Neuron (in vitro differentiated cells): ENCODE data around the gene ADGRG6.
"Not testable (repeated sequence)": the region's sequence is repeated elsewhere in the genome, so short reads cannot be mapped to it uniquely, and the experiment has no call there.

Experiments used
- H2AFZ ChIP-seq: one replicate; pipeline ENCODE4 v1.6.1; 2013; ENCODE audit warnings: low read depth, mild to moderate bottlenecking, inconsistent platforms, low read length, moderate library complexity
- H3K27me3 ChIP-seq: one replicate; pipeline ENCODE4 v1.6.1; 2013; ENCODE audit warnings: low read length; ENCODE audit not compliant: insufficient read depth
- H3K36me3 ChIP-seq: one replicate; pipeline ENCODE4 v1.6.1; 2013; ENCODE audit warnings: low read length; ENCODE audit not compliant: insufficient read depth
- H3K4me1 ChIP-seq: one replicate; pipeline ENCODE4 v1.6.1; 2013; ENCODE audit warnings: low read length; ENCODE audit not compliant: insufficient read depth
- H3K4me3 ChIP-seq: 2 replicates; pipeline ENCODE4 v1.5.1; 2013; ENCODE audit warnings: mild to moderate bottlenecking, low read length, moderate library complexity
- H3K9me3 ChIP-seq: one replicate; pipeline ENCODE4 v1.6.1; 2013; ENCODE audit warnings: low read length

Gene ADGRG6

GRCh38 chr6:142279350-142280180, 22.2 kb upstream of the ADGRG6 start:
- Histone ChIP-seq H3K4me3 (no peak overlapping the region), H3K36me3 (no peaks in the 10 kb centered on the region), H3K4me1 (peaks cover 16% of the 10 kb centered on the region)

DNA sequence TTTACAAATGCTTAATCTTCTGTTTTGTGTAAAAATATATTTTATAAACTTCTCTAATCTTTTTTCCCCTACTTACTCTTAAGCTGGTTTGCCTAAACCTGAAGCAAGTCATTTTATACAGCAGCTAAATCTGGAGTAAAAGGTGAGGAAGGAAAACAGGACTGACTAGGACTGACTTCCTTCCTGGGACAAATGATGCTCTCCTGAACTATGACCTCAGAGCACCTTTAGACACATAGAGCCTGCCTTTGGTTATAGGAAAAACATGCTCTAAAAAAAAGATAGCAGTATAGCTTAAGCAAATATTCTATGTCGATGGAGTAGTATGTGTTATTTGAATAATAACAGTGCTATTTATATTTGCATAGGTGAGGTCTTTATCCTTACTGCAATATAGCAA, 21.5 kb upstream of the ADGRG6 start:
- H3K4me3 ChIP-seq: no peak overlapping the region
- peaks cover 16% of the 10 kb centered on the region for H3K4me1 ChIP-seq
- H2AFZ ChIP-seq: no peak overlapping the region
- no peaks in the 10 kb centered on the region for H3K27me3 ChIP-seq
- H3K36me3 ChIP-seq: no peaks in the 10 kb centered on the region
- no peaks in the 10 kb centered on the region for H3K9me3 ChIP-seq

More at GRCh38 chr6:142279350-142280180, 22.2 kb upstream of the ADGRG6 start:
- no peak overlapping the region for H2AFZ ChIP-seq
- no peaks in the 10 kb centered on the region for H3K9me3 ChIP-seq
- H3K27me3 ChIP-seq: no peaks in the 10 kb centered on the region

DNA sequence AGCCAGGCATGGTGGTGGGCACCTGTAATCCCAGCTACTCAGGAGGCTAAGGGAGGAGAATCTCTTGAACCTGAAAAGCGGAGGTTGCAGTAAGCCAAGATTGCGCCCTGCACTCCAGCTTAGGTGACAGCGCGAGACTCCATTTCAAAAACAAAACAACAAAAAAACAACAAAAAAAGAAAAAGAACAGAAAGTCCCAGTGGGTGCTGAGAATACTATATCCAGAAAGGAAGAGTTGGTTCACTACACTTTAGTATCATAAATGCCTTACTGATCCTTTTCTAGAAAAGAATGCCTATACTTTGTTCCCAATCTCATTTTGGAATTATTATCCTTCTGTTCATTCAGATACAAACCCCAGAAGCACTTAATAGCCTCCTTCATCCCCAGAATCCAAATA, 20.9 kb upstream of the ADGRG6 start:
- H3K4me1 ChIP-seq: peaks cover 16% of the 10 kb centered on the region
- H3K27me3 ChIP-seq: no peaks in the 10 kb centered on the region
- H3K9me3 ChIP-seq: no peaks in the 10 kb centered on the region
- no peak overlapping the region for H2AFZ ChIP-seq
- H3K36me3 ChIP-seq: no peaks in the 10 kb centered on the region
- H3K4me3 ChIP-seq: no peak overlapping the region

DNA sequence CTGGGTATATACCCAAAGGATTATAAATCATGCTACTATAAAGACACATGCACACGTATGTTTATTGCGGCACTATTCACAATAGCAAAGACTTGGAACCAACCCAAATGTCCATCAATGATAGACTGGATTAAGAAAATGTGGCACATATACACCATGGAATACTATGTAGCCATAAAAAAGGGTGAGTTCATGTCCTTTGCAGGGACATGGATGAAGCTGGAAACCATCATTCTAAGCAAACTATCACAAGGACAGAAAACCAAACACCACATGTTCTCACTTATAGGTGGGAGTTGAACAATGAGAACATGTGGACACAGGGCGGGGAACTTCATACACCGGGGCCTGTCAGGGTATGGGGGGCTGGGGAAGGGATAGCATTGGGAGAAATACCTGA, 18.7 kb upstream of the ADGRG6 start:
- H3K36me3 ChIP-seq, H3K27me3 ChIP-seq, H3K9me3 ChIP-seq, H2AFZ ChIP-seq, H3K4me3 ChIP-seq: not testable (repeated sequence)
- H3K4me1 ChIP-seq: peaks cover 16% of the 10 kb centered on the region

DNA sequence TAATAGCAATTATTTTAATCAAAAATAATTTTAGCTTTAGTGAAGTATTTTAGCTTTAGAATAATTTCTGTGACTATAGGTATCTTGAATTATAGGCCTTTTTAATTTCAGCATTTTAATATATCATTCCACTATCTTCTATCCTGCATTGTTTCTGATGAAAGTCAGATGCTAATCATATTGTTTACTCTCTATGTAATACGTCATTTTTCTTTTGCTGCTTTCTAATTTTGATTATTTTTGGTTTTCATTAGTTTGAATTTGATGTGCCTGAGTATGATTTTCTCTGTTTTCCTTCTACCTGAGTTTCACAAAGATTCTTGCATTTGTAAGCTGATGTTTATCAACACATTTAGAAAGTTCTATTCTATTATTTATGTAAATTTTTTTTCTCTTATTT, 17.4 kb upstream of the ADGRG6 start:
- Histone ChIP-seq H3K36me3 (no peaks in the 10 kb centered on the region), H3K4me3 (no peak overlapping the region), H3K4me1 (peaks cover 6% of the 10 kb centered on the region)

GRCh38 chr6:142285235-142286087, 16.3 kb upstream of the ADGRG6 start:
- Histone ChIP-seq H3K4me1 (no peaks in the 10 kb centered on the region), H2AFZ (no peak overlapping the region), H3K27me3 (no peaks in the 10 kb centered on the region), H3K36me3 (no peaks in the 10 kb centered on the region), H3K4me3 (no peak overlapping the region), H3K9me3 (no peaks in the 10 kb centered on the region)

More for the DNA sequence above, 17.4 kb upstream of the ADGRG6 start:
- no peaks in the 10 kb centered on the region for H3K9me3 ChIP-seq
- H3K27me3 ChIP-seq: no peaks in the 10 kb centered on the region
- H2AFZ ChIP-seq: no peak overlapping the region

- no peaks in the 10 kb centered on the region for H3K4me1 ChIP-seq
- no peaks in the 10 kb centered on the region for H3K9me3 ChIP-seq
- H3K27me3 ChIP-seq: no peaks in the 10 kb centered on the region
- no peak overlapping the region for H3K4me3 ChIP-seq
- no peaks in the 10 kb centered on the region for H3K36me3 ChIP-seq
- no peak overlapping the region for H2AFZ ChIP-seq
These were observed 15.8 kb upstream of the ADGRG6 start for GRCh38 chr6:142286088-142286409.

- peaks cover 5% of the 10 kb centered on the region for H3K4me1 ChIP-seq
- H3K36me3 ChIP-seq: no peaks in the 10 kb centered on the region
- H3K27me3 ChIP-seq: no peaks in the 10 kb centered on the region
- no peaks in the 10 kb centered on the region for H3K9me3 ChIP-seq
- no peak overlapping the region for H2AFZ ChIP-seq
- no peak overlapping the region for H3K4me3 ChIP-seq
These were observed 12.1 kb upstream of the ADGRG6 start for GRCh38 chr6:142289687-142290086.

- H3K36me3 ChIP-seq: no peaks in the 10 kb centered on the region
- H3K4me3 ChIP-seq: no peak overlapping the region
- no peaks in the 10 kb centered on the region for H3K27me3 ChIP-seq
- no peaks in the 10 kb centered on the region for H3K9me3 ChIP-seq
- peaks cover 5% of the 10 kb centered on the region for H3K4me1 ChIP-seq
- H2AFZ ChIP-seq: no peak overlapping the region
These were observed 11.0 kb upstream of the ADGRG6 start for GRCh38 chr6:142290851-142291250.

- H2AFZ ChIP-seq: no peak overlapping the region
- H3K27me3 ChIP-seq: no peaks in the 10 kb centered on the region
- H3K4me3 ChIP-seq: no peak overlapping the region
- H3K36me3 ChIP-seq: no peaks in the 10 kb centered on the region
- peaks cover 5% of the 10 kb centered on the region for H3K4me1 ChIP-seq
- H3K9me3 ChIP-seq: no peaks in the 10 kb centered on the region
These were observed 10.3 kb upstream of the ADGRG6 start for GRCh38 chr6:142291512-142291911.

- Histone ChIP-seq H3K36me3 (no peaks in the 10 kb centered on the region), H3K4me3 (no peak overlapping the region), H3K9me3 (no peaks in the 10 kb centered on the region), H2AFZ (no peak overlapping the region), H3K4me1 (peaks cover 9% of the 10 kb centered on the region), H3K27me3 (no peaks in the 10 kb centered on the region)
These were observed 9.5 kb upstream of the ADGRG6 start for GRCh38 chr6:142292166-142292924.

- H3K9me3 ChIP-seq: no peaks in the 10 kb centered on the region
- H3K4me3 ChIP-seq: no peak overlapping the region
- no peaks in the 10 kb centered on the region for H3K27me3 ChIP-seq
- no peaks in the 10 kb centered on the region for H3K36me3 ChIP-seq
- no peak overlapping the region for H2AFZ ChIP-seq
- H3K4me1 ChIP-seq: peaks cover 16% of the 10 kb centered on the region
These were observed 8.7 kb upstream of the ADGRG6 start for GRCh38 chr6:142293121-142293520.

DNA sequence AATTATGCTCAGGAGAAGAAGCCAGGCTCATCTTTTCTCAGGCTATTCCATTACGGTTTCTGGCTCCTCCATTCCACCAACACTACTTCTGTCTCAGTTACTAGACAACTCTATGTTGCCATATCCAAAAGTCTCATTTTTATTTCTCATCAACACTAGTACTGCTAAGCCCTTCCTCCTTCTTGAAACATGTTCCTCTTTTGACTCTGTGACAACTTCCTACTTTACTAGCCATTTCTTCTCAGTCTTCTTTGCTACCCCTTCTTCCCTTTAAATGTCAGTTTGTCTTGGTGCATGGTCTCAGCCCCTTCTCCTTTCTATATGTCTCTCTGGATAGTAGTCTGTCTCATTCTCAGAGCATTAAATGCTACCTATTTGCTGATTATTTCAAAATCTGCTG, 7.1 kb upstream of the ADGRG6 start:
- H3K4me1 ChIP-seq: peaks cover 24% of the 10 kb centered on the region
- H2AFZ ChIP-seq: no peak overlapping the region
- H3K36me3 ChIP-seq: no peaks in the 10 kb centered on the region
- H3K4me3 ChIP-seq: no peak overlapping the region
- H3K9me3 ChIP-seq: no peaks in the 10 kb centered on the region
- no peaks in the 10 kb centered on the region for H3K27me3 ChIP-seq
